Keratinocyte (primary cell): ENCODE data around the gene LPAR5.

Source experiments
- CTCF ChIP-seq, 3 experiments: IDR thresholded peaks in 1 of 3; conservative IDR thresholded peaks in 1 of 3; optimal IDR thresholded peaks in 1 of 3; 2 replicates in 2 of 3; 3 replicates in 1 of 3; pipeline versions ENCODE3 to v1.5.1; 2011; ENCODE audit warnings: low read length in 3 of 3, mild to moderate bottlenecking in 3 of 3, moderate library complexity in 2 of 3, control low read depth in 1 of 3, inconsistent platforms in 1 of 3; ENCODE audit not compliant: insufficient read depth in 2 of 3; ENCODE audit errors: extremely low read depth in 1 of 3
- EZH2 ChIP-seq: IDR thresholded peaks from one replicate; pipeline ENCODE4 v1.6.1; 2012; ENCODE audit warnings: inconsistent platforms, mild to moderate bottlenecking, low read length, moderate library complexity

- TF ChIP-seq CTCF (optimal IDR thresholded peaks at IDR 0.05 in 1 of 3, IDR thresholded peaks at IDR 0.05 in 1 of 3, conservative IDR thresholded peaks at IDR 0.05 in 1 of 3; ENCODE audit: extremely low read depth in 1 of 3, insufficient read depth in 2 of 3, low read length in 3 of 3) (no peak), EZH2 (no peak)
Observed at GRCh38 chr12:6644257-6644596, 8.5 kb upstream of the LPAR5 start.
